Activated naive CD4-positive, alpha-beta T cell treated with anti-CD3 and anti-CD28 coated beads for 36 hours (primary cell): ENCODE results near the gene IQGAP2. TPM values are rescaled to one million over a fixed set of nuclear protein-coding genes. Genes with fewer than 3 reads are reported as not detected.
A peak's percentile ranks its signal among the peaks of the same experiment; 100 is the strongest.
"Not testable (repeated sequence)": the region's sequence is repeated elsewhere in the genome, so short reads cannot be mapped to it uniquely, and the experiment has no call there.

Experiments
- CTCF ChIA-PET: fragments of 350-600 bp; sonication (Branson Sonifier 250); formaldehyde crosslinking; loops from one replicate; lab custom pipeline; 2021; ENCODE audit warnings: antibody characterized with exemption; lab: Charles Lee
- DNase-seq: peaks from one replicate; pipeline ENCODE4 v3.0.0-alpha.2; 2020
- H3K27ac Mint-ChIP-seq: one replicate; pipeline ENCODE4 v1.8.0; 2021; ENCODE audit warnings: mild to moderate bottlenecking, mixed read lengths
- H3K27me3 Mint-ChIP-seq: one replicate; pipeline ENCODE4 v1.8.0; 2021; ENCODE audit warnings: low read depth, mixed read lengths
- H3K36me3 Mint-ChIP-seq: one replicate; pipeline ENCODE4 v1.8.0; 2021; ENCODE audit warnings: low read depth, mixed read lengths
- H3K4me1 Mint-ChIP-seq: one replicate; pipeline ENCODE4 v1.8.0; 2021; ENCODE audit warnings: low read depth, mixed read lengths
- H3K4me3 Mint-ChIP-seq: one replicate; pipeline ENCODE4 v1.8.0; 2021; ENCODE audit warnings: mild to moderate bottlenecking, moderate library complexity, mixed read lengths
- H3K9me3 Mint-ChIP-seq: one replicate; pipeline ENCODE4 v1.8.0; 2021; ENCODE audit warnings: mixed read lengths
- intact Hi-C: fragments of 100-400 bp; cut with micrococcal nuclease; formaldehyde crosslinking; loops from one replicate; pipeline ENCODE4 v1.15.1; 2023
- total RNA-seq, 2 experiments: library from RNA; stranded (reverse); gene quantifications; one replicate each; pipeline ENCODE4 v1.2.3, GENCODE V29; 2021

Gene IQGAP2, protein sequence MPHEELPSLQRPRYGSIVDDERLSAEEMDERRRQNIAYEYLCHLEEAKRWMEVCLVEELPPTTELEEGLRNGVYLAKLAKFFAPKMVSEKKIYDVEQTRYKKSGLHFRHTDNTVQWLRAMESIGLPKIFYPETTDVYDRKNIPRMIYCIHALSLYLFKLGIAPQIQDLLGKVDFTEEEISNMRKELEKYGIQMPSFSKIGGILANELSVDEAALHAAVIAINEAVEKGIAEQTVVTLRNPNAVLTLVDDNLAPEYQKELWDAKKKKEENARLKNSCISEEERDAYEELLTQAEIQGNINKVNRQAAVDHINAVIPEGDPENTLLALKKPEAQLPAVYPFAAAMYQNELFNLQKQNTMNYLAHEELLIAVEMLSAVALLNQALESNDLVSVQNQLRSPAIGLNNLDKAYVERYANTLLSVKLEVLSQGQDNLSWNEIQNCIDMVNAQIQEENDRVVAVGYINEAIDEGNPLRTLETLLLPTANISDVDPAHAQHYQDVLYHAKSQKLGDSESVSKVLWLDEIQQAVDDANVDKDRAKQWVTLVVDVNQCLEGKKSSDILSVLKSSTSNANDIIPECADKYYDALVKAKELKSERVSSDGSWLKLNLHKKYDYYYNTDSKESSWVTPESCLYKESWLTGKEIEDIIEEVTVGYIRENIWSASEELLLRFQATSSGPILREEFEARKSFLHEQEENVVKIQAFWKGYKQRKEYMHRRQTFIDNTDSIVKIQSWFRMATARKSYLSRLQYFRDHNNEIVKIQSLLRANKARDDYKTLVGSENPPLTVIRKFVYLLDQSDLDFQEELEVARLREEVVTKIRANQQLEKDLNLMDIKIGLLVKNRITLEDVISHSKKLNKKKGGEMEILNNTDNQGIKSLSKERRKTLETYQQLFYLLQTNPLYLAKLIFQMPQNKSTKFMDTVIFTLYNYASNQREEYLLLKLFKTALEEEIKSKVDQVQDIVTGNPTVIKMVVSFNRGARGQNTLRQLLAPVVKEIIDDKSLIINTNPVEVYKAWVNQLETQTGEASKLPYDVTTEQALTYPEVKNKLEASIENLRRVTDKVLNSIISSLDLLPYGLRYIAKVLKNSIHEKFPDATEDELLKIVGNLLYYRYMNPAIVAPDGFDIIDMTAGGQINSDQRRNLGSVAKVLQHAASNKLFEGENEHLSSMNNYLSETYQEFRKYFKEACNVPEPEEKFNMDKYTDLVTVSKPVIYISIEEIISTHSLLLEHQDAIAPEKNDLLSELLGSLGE (N-terminal part only)
- total RNA-seq, result 10 to 100 TPM; 54.6 to 55.9 TPM

GRCh38 chr5:76402886-76403765, at the start of gene IQGAP2:
Gene IQGAP2 (plus strand): TSS chr5:76403285. CDS start chr5:76403546, 261 bp downstream.
- no peaks in the 10 kb centered on the region for H3K27me3 Mint-ChIP-seq
- H3K27ac Mint-ChIP-seq, result peak within 1 kb of the TSS; percentile 98
- intact Hi-C loops, result loop anchor here (1.0 to 10.0 kb wide), 9 partner anchors 64 to 1348 kb away; partner anchors contain the start of genes GCNT4 and POC5
- peak; percentile 79 for DNase-seq
- peaks cover 44% of the 10 kb centered on the region for H3K4me1 Mint-ChIP-seq
- peaks cover 8% of the 10 kb centered on the region for H3K36me3 Mint-ChIP-seq
- peak within 1 kb of the TSS; percentile 95 for H3K4me3 Mint-ChIP-seq
- H3K9me3 Mint-ChIP-seq, result peaks cover 1% of the 10 kb centered on the region
- CTCF ChIA-PET, result interaction anchor here (0.9 to 6.6 kb wide), 15 partner anchors 9 to 179 kb away, joined by 3 to 93 read pairs (median 5); no protein-coding TSS in a partner anchor

GRCh38 chr5:76356887-76357286, 46.2 kb upstream of the IQGAP2 start:
- Mint-ChIP-seq H3K4me1 (no peaks in the 10 kb centered on the region), H3K4me3 (no peak overlapping the region), H3K9me3 (no peaks in the 10 kb centered on the region), H3K36me3 (no peaks in the 10 kb centered on the region), H3K27ac (no peak overlapping the region), H3K27me3 (no peaks in the 10 kb centered on the region)
- CTCF ChIA-PET, result no interaction called here
- intact Hi-C loops, result no loop called here
- DNase-seq, result no peak

- Mint-ChIP-seq H3K4me3 (no peak overlapping the region), H3K27ac (no peak overlapping the region)
Observed at GRCh38 chr5:76363352-76364225, 39.5 kb upstream of the IQGAP2 start.

DNA sequence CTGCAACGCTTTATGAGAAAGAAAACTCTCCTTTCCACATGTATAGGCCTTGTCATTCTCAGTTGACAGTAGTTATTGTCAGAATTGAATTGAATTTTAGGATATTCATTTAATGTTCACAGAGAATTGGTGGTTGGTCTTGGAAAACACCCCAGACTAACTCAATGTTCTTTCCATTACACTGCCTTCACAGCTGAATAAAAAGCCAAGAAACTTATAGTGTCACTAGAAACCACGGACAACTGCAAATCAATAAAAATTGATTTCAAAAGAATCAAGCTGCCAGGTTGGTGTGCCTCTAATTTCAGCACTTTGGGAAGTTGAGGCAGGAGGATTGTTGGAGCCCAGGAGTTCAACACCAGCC, 38.9 kb upstream of the IQGAP2 start:
- DNase-seq, result no peak
- Mint-ChIP-seq H3K4me3 (no peak overlapping the region), H3K27me3 (no peaks in the 10 kb centered on the region), H3K36me3 (no peaks in the 10 kb centered on the region), H3K4me1 (peaks cover 24% of the 10 kb centered on the region), H3K27ac (no peak overlapping the region), H3K9me3 (no peaks in the 10 kb centered on the region)
- CTCF ChIA-PET, result no interaction called here
- intact Hi-C loops, result no loop called here

More at GRCh38 chr5:76363352-76364225, 39.5 kb upstream of the IQGAP2 start:
- H3K36me3 Mint-ChIP-seq, result no peaks in the 10 kb centered on the region
- H3K9me3 Mint-ChIP-seq, result no peaks in the 10 kb centered on the region
- intact Hi-C loops, result no loop called here
- no peaks in the 10 kb centered on the region for H3K27me3 Mint-ChIP-seq
- DNase-seq, result peak; percentile 33
- CTCF ChIA-PET, result no interaction called here
- H3K4me1 Mint-ChIP-seq, result peaks cover 19% of the 10 kb centered on the region

DNA sequence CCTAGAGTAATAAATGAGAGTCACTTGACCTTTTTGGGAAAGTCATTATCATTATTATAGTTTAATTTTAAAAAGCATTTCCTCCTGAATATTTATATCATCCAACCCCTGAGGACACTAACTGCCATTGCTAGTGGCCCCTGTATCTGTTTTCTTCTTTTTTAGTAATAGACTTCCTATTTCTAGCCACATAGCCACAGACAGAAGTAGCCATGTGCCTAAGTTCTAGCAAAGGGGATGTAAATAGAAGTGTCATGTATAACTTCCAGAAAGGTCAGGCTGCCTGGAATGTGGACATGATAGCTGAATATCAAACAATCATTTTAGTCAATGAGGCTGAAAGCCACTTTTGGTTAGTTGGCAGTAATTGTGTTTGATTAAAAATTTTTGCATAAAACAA, 37.5 kb upstream of the IQGAP2 start:
- intact Hi-C loops, result no loop called here
- H3K4me1 Mint-ChIP-seq, result peaks cover 27% of the 10 kb centered on the region
- H3K36me3 Mint-ChIP-seq, result no peaks in the 10 kb centered on the region
- CTCF ChIA-PET, result interaction anchor here (0.6 kb wide), 1 partner anchor 95 kb away, joined by 7 read pairs; no protein-coding TSS in a partner anchor
- no peak overlapping the region for H3K4me3 Mint-ChIP-seq
- no peak for DNase-seq
- H3K9me3 Mint-ChIP-seq, result no peaks in the 10 kb centered on the region
- no peak overlapping the region for H3K27ac Mint-ChIP-seq
- H3K27me3 Mint-ChIP-seq, result no peaks in the 10 kb centered on the region

DNA sequence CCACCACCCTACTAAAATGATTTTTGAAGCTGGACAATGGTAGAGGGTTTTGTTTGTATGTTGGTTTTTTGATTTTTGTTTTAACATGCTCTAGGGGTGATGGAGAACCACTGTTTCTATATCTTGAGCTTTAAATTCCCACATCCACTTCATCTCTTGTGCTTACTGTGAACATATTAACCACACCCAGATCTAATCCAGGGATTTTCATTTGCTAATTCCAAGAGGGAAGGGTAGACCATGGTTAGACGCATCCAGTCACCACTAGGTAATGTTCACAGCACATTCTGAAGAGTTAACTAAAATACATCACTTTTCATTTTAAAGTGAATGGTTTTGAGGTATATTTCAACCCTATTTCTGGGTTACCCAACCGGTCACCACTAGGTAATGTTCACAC, 36.5 kb upstream of the IQGAP2 start:
- Mint-ChIP-seq H3K4me1 (peaks cover 27% of the 10 kb centered on the region), H3K27ac (no peak overlapping the region), H3K36me3 (no peaks in the 10 kb centered on the region), H3K9me3 (no peaks in the 10 kb centered on the region), H3K27me3 (no peaks in the 10 kb centered on the region), H3K4me3 (no peak overlapping the region)
- intact Hi-C loops, result no loop called here
- no peak for DNase-seq
- CTCF ChIA-PET, result interaction anchor here (0.5 to 1.1 kb wide), 4 partner anchors 23 to 221 kb away, joined by 3 to 6 read pairs (median 3); no protein-coding TSS in a partner anchor

DNA sequence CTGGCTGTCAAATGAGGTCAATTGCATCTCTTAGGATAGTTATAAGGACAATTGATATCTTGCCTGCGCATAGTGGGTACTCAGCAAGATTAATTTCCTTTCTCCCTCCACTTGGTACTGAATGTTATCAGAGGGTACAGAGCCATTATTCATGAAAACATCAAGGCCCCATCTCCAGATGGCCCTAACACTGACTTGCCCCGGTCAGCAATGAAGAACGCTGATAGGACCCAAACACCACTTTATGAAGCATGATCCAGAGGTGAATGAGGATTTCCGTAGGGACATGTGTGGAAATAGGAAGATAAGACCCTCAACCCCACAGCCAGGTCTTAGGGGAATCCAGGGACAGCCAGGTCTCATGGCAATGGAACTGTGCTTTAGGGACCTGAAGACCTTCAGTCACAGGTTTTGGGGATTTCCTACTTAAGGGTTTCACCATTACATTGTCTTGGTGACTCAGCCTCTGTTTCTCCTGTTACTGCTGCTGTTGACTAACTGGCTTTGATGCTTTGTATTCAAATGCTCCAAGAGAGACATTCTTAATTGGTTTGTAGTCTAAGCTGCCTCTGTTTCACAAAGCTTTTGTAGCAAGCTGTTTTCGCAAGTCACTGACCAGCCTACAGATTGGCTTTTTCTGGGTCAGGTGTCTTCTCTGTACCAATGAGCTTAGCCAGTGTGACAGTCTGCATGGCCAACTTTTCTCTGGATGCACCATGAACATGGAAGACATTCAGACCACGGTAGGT, 35.3 kb upstream of the IQGAP2 start:
- CTCF ChIA-PET, result no interaction called here
- Mint-ChIP-seq H3K4me1 (peaks cover 27% of the 10 kb centered on the region), H3K27ac (peak overlapping the region; percentile 88), H3K27me3 (no peaks in the 10 kb centered on the region), H3K9me3 (no peaks in the 10 kb centered on the region), H3K4me3 (no peak overlapping the region), H3K36me3 (no peaks in the 10 kb centered on the region)
- peak; percentile 65 for DNase-seq
- intact Hi-C loops, result loop anchor here (1.0 to 2.0 kb wide), 6 partner anchors 37 to 215 kb away; no protein-coding TSS in a partner anchor

GRCh38 chr5:76368941-76369340, 34.1 kb upstream of the IQGAP2 start:
- intact Hi-C loops, result loop anchor here (1.0 to 2.0 kb wide), 6 partner anchors 35 to 213 kb away; no protein-coding TSS in a partner anchor
- Mint-ChIP-seq H3K4me3 (no peak overlapping the region), H3K27me3 (no peaks in the 10 kb centered on the region), H3K27ac (peak overlapping the region; percentile 88), H3K9me3 (no peaks in the 10 kb centered on the region), H3K4me1 (peaks cover 23% of the 10 kb centered on the region), H3K36me3 (no peaks in the 10 kb centered on the region)
- no peak for DNase-seq
- CTCF ChIA-PET, result no interaction called here

DNA sequence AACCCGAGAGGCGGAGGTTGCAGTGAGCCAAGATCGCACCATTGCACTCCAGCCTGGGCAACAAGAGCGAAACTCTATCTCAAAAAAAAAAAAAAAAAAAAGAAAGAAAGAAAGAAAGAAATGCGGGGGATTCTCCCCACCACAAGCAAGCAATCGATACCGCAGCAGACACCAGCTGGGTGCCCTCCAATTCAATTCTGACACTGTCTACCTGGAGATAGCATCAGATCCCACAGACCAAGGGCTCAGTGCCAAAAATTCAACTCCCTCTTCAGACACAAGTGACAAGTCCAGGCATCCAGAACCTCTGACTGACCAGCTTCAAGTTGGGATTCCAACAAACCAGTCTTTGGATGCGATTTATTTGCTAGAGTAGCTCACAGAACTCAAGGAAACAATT, 33.4 kb upstream of the IQGAP2 start:
- intact Hi-C loops, result loop anchor here (2.0 kb wide), 1 partner anchor 39 kb away; no protein-coding TSS in a partner anchor
- peaks cover 20% of the 10 kb centered on the region for H3K4me1 Mint-ChIP-seq
- not testable (repeated sequence) for H3K27me3 Mint-ChIP-seq, DNase-seq, H3K4me3 Mint-ChIP-seq, H3K9me3 Mint-ChIP-seq, H3K27ac Mint-ChIP-seq, H3K36me3 Mint-ChIP-seq
- CTCF ChIA-PET, result interaction anchor here (1.0 to 1.1 kb wide), 2 partner anchors 33 to 36 kb away, joined by 3 to 5 read pairs; partner anchors contain the start of gene IQGAP2

DNA sequence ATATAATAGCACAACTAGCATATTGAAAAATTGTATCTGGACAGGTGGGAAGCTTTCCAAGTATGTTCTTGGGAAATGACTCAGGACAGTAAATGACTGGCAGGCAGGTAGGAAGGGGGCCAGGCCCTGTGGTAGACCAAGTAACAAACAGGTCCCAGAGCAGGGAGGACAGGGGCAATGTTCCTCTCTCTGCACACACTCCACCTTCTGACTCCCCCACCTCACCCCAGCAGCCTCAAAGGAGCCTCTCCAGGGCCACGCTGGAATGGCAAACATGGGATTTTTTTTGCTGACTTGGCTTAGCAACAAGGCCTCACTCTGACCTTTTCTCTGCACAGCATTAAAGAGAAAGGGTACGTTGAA, 31.1 kb upstream of the IQGAP2 start:
- CTCF ChIA-PET, result no interaction called here
- H3K9me3 Mint-ChIP-seq, result no peaks in the 10 kb centered on the region
- H3K36me3 Mint-ChIP-seq, result no peaks in the 10 kb centered on the region
- H3K4me1 Mint-ChIP-seq, result peaks cover 20% of the 10 kb centered on the region
- DNase-seq, result no peak
- H3K27ac Mint-ChIP-seq, result no peak overlapping the region
- no peaks in the 10 kb centered on the region for H3K27me3 Mint-ChIP-seq
- intact Hi-C loops, result no loop called here
- no peak overlapping the region for H3K4me3 Mint-ChIP-seq
